ENCODE data around the gene CALN1.

CALN1 gene

DNA sequence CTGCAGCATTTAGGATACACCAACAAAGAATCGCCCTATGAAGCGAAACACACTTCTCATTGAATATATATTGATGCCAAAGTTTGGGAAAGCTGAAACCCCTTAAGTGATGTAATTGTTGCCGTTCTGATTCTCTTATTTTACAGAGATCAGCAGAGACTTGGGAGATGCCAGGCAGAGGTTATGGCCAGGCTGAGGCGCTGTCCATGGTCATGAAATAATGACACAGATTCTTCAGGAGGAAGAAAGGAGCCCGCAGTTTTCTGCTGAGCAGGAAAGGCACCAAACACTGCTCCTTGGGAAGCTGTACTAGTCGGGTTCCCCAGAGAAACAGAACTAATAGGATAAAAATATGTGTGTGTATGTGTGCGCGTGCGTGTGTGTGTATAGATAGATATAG is 566.0 kb downstream of the CALN1 start:
- Histone ChIP-seq H3K9me3 (no peaks in the 10 kb centered on the region), H3K4me1 (peaks cover 4% of the 10 kb centered on the region; the same call in 1 of the 2 replicates), H3K27me3 (no peaks in the 10 kb centered on the region), H3K36me3 (no peaks in the 10 kb centered on the region), H3K4me3 (ENCODE audit: low read depth, low read length) (no peak overlapping the region)
- DNase-seq, result no peak
- TF ChIP-seq, protein P1, sequence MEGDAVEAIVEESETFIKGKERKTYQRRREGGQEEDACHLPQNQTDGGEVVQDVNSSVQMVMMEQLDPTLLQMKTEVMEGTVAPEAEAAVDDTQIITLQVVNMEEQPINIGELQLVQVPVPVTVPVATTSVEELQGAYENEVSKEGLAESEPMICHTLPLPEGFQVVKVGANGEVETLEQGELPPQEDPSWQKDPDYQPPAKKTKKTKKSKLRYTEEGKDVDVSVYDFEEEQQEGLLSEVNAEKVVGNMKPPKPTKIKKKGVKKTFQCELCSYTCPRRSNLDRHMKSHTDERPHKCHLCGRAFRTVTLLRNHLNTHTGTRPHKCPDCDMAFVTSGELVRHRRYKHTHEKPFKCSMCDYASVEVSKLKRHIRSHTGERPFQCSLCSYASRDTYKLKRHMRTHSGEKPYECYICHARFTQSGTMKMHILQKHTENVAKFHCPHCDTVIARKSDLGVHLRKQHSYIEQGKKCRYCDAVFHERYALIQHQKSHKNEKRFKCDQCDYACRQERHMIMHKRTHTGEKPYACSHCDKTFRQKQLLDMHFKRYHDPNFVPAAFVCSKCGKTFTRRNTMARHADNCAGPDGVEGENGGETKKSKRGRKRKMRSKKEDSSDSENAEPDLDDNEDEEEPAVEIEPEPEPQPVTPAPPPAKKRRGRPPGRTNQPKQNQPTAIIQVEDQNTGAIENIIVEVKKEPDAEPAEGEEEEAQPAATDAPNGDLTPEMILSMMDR (IDR thresholded peaks at IDR 0.05; ENCODE audit: low read depth, low read length), result no peak

DNA sequence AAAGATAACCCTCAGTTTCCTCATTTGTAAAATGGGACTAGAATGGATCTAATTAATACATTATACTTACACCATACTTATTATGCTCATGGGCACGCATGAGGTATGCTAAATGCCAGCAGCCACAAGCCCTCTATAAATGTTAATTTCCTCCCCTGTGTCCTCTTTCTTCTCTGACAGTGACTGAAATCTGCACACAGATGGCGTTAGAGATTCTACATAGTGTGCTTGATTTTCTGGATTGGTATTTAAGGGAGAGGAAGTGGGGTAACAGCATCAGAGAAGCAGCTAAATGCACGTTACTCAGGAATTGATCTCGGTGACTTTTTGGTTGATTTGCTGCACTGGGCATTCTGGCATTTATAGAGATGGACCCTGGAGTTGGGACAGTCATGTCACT is 568.5 kb downstream of the CALN1 start:
- no peak overlapping the region for H3K4me3 ChIP-seq (ENCODE audit: low read depth, low read length)

DNA sequence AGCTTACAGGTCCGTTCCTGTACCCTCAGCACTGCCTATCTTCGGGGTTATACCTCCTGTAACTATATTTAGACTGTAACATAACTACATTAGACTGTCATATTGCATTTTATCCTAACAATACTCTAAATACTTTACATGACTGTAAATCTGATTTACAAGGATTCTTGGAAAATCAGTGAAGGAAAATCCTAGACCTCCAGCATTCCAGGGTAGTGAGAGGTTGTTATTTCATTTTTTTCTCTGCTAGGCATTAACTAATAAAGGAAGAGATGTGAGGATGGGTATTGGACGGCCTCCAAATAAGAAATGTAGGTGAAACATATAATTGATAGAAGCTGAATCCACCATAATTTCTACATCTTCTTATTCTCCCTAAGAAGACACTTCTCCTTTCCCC is 569.4 kb downstream of the CALN1 start:
- TF ChIP-seq, protein P1 (IDR thresholded peaks at IDR 0.05; ENCODE audit: low read depth, low read length), result no peak
- H3K4me3 ChIP-seq (ENCODE audit: low read depth, low read length), result no peak overlapping the region
- H3K9me3 ChIP-seq, result no peaks in the 10 kb centered on the region
- peaks cover 4% of the 10 kb centered on the region; the same call in 1 of the 2 replicates for H3K4me1 ChIP-seq
- no peaks in the 10 kb centered on the region for H3K36me3 ChIP-seq
- DNase-seq, result no peak
- no peaks in the 10 kb centered on the region for H3K27me3 ChIP-seq

More for the DNA sequence above, 568.5 kb downstream of the CALN1 start:
- Histone ChIP-seq H3K36me3 (no peaks in the 10 kb centered on the region), H3K27me3 (no peaks in the 10 kb centered on the region), H3K9me3 (no peaks in the 10 kb centered on the region), H3K4me1 (peaks cover 4% of the 10 kb centered on the region; the same call in 1 of the 2 replicates)
- no peak for DNase-seq
- TF ChIP-seq, protein P1 (IDR thresholded peaks at IDR 0.05; ENCODE audit: low read depth, low read length), result no peak

DNA sequence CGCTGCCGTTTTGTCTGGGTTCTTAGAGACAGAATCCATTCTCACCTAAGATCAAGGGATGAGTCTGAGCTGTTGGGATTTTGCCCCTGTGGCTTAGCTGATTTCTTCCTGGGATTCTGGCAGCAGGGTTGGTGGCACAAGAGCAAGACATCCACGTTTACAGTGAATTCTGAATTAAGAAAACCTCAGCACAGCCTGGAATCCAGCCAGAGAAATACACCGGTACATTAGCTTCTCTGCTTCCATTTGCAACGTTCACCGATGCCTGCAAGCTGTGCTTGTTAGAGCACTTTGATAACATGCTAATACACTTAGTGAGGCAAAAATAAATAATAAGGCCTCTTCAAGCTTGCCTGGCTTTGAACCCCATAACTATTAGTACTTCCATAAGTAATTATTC is 569.8 kb downstream of the CALN1 start:
- TF ChIP-seq, protein P1 (IDR thresholded peaks at IDR 0.05; ENCODE audit: low read depth, low read length), result no peak
- Histone ChIP-seq H3K4me3 (ENCODE audit: low read depth, low read length) (peak overlapping the region; percentile 6), H3K4me1 (peaks cover 6% of the 10 kb centered on the region; the same call in 1 of the 2 replicates), H3K27me3 (no peaks in the 10 kb centered on the region), H3K9me3 (no peaks in the 10 kb centered on the region), H3K36me3 (no peaks in the 10 kb centered on the region)
- peak; percentile 44 for DNase-seq

DNA sequence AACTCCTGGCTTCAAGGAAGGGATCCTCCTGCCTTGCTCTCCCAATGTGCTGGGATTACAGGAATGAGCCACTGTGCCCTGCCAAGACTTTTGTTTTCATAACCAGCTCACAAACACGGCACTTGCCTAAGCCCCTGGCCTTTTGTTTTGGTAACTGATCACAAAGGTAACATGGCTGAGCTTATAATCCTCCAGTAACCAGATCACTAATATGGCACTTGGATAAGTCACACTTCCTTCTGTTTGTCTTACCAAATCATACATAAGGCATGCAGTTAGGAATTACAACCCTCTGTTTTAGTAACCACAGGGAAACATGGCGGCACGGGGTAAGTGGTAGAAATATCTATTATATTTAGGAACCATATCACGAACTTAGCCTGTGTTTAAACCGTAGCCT is 577.1 kb downstream of the CALN1 start:
- DNase-seq, result no peak
- Histone ChIP-seq H3K4me1 (peaks cover 4% of the 10 kb centered on the region; the same call in 1 of the 2 replicates), H3K9me3 (no peaks in the 10 kb centered on the region), H3K36me3 (no peaks in the 10 kb centered on the region), H3K4me3 (ENCODE audit: low read depth, low read length) (no peak overlapping the region), H3K27me3 (no peaks in the 10 kb centered on the region)
- TF ChIP-seq, protein P1 (IDR thresholded peaks at IDR 0.05; ENCODE audit: low read depth, low read length), result no peak

DNA sequence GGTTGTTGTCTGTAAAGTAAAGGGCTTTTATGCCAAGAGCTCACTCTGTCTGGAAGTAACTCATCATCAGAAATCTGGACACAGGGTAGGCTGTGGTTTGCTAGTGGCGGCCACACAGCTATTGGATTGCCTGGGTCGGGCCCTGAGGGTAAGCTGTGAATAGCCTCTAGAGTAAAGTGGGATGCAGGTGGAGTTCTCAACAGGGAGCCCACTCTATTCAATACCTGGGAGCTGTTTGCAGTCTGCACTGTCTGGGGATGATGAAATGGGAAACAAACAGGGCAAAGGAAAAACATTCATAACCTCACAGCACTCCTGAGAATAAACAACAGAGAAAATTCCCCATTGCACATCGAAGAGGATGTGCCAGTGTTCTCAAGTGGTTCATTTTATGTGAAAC is 582.6 kb downstream of the CALN1 start:
- H3K27me3 ChIP-seq, result no peaks in the 10 kb centered on the region
- no peaks in the 10 kb centered on the region for H3K4me1 ChIP-seq
- H3K4me3 ChIP-seq (ENCODE audit: low read depth, low read length), result no peak overlapping the region
- H3K9me3 ChIP-seq, result no peaks in the 10 kb centered on the region; the same call in 1 of the 2 replicates
- no peak for DNase-seq
- TF ChIP-seq, protein P1 (IDR thresholded peaks at IDR 0.05; ENCODE audit: low read depth, low read length), result no peak
- H3K36me3 ChIP-seq, result no peaks in the 10 kb centered on the region
